Upper lobe of right lung (tissue), 1 donor: ENCODE data around the gene SYNPO2. TPM values are rescaled to one million over a fixed set of nuclear protein-coding genes. Genes with fewer than 3 reads are reported as not detected.
"Not testable (repeated sequence)": the region's sequence is repeated elsewhere in the genome, so short reads cannot be mapped to it uniquely, and the experiment has no call there.

Source experiments
- ATAC-seq: fragments of 200-7000 bp; cut with Tn5 transposase; one replicate; pipeline ENCODE4 v1.9.1; 2020; ENCODE audit warnings: mild to moderate bottlenecking, moderate library complexity
- DNase-seq: peaks from one replicate; pipeline ENCODE4 v3.0.0-alpha.2; 2020
- H3K27ac ChIP-seq: fragments of 200-600 bp; one replicate; pipeline ENCODE4 v1.8.0; 2022
- H3K27me3 ChIP-seq: fragments of 200-600 bp; one replicate; pipeline ENCODE4 v1.8.0; 2022; ENCODE audit warnings: mild to moderate bottlenecking
- H3K36me3 ChIP-seq: fragments of 200-600 bp; one replicate; pipeline ENCODE4 v1.8.0; 2022
- H3K4me1 ChIP-seq: fragments of 200-600 bp; one replicate; pipeline ENCODE4 v1.8.0; 2022
- H3K4me3 ChIP-seq: fragments of 200-600 bp; one replicate; pipeline ENCODE4 v1.8.0; 2022; ENCODE audit warnings: mild to moderate bottlenecking
- H3K9me3 ChIP-seq: fragments of 200-600 bp; one replicate; pipeline ENCODE4 v1.8.0; 2022
- intact Hi-C: fragments of 100-400 bp; cut with DNase I; formaldehyde crosslinking; loops from one replicate; pipeline ENCODE4 v1.11.0; 2022
- total RNA-seq: library from RNA; stranded (reverse); fragmentation: NEBNext Ultra II Directional; extraction: Animal tissue kit (Norgen Biotek cat#: 25700); gene quantifications from one replicate; pipeline ENCODE4 v1.2.1, GENCODE V29; 2021
- TF ChIP-seq, protein P1 (sequence below): fragments of 200-600 bp; IDR thresholded peaks from one replicate; pipeline ENCODE4 v1.8.0; 2022; ENCODE audit warnings: antibody characterized with exemption
- donor health status: DM: no; HTN: yes; CAD: no; lungs with severe emphysema.

SYNPO2 gene
- total RNA-seq, 1 donor from 2014 or later = 38.9 TPM

GRCh38 chr4:118867311-118868067, 21.2 kb upstream of the SYNPO2 start:
- ATAC-seq = no peak
- Histone ChIP-seq H3K4me1 (no peaks in the 10 kb centered on the region), H3K27ac (no peak overlapping the region), H3K9me3 (no peaks in the 10 kb centered on the region), H3K27me3 (no peaks in the 10 kb centered on the region), H3K36me3 (no peaks in the 10 kb centered on the region), H3K4me3 (no peak overlapping the region)
- TF ChIP-seq, protein P1, sequence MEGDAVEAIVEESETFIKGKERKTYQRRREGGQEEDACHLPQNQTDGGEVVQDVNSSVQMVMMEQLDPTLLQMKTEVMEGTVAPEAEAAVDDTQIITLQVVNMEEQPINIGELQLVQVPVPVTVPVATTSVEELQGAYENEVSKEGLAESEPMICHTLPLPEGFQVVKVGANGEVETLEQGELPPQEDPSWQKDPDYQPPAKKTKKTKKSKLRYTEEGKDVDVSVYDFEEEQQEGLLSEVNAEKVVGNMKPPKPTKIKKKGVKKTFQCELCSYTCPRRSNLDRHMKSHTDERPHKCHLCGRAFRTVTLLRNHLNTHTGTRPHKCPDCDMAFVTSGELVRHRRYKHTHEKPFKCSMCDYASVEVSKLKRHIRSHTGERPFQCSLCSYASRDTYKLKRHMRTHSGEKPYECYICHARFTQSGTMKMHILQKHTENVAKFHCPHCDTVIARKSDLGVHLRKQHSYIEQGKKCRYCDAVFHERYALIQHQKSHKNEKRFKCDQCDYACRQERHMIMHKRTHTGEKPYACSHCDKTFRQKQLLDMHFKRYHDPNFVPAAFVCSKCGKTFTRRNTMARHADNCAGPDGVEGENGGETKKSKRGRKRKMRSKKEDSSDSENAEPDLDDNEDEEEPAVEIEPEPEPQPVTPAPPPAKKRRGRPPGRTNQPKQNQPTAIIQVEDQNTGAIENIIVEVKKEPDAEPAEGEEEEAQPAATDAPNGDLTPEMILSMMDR = no peak
- DNase-seq = no peak
- intact Hi-C loops = no loop called here

DNA sequence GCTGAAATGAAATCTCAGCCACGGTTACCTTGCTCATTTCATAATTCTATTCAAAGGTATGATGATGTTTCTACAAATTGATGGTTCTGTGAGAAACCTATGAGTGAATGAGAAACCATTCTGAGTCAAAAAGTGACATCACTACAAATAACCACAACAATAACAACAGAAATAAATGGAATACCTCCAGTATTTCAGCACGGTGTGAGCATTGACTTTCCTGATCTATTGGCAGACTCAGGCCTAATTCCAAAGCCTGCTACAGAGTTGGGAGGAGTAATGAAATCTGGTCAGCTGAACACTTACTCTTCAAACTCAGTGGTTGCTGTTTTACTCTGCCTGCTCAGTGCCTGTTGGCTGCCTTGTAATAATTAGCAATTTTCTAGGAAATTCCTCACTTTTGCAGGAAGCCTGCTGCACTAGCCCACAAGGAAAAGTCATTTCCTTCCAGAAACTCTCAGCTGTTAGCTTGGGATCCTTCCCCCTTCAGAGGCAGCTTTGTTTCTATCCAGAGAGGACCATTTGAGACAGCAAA, 18.8 kb upstream of the SYNPO2 start:
- intact Hi-C loops = no loop called here
- no peak overlapping the region for H3K27ac ChIP-seq
- no peak for DNase-seq

DNA sequence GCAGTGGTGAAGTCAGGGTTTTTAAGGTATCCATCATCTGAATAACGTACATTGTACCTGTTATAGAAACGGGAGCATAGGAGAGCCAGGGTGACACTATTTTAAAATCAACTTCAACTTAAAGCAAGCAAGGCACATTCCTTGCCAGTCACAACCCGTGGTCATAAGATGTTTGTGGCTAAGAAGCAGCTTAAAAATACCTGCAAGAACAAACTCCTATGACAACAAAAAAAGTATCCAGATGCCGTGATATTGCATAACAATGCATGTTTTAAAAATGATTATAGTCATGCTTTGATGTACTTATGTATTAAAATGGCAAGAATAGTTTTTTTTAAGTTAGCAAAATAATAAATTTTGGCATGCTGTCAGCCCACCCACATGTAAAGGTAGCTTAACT, 16.5 kb upstream of the SYNPO2 start:
- Histone ChIP-seq H3K4me3 (no peak overlapping the region), H3K4me1 (no peaks in the 10 kb centered on the region), H3K9me3 (no peaks in the 10 kb centered on the region), H3K36me3 (no peaks in the 10 kb centered on the region), H3K27ac (no peak overlapping the region), H3K27me3 (no peaks in the 10 kb centered on the region)
- TF ChIP-seq, protein P1 = no peak
- intact Hi-C loops = no loop called here
- DNase-seq (no peak), ATAC-seq (no peak)

More for the DNA sequence above, 18.8 kb upstream of the SYNPO2 start:
- H3K27me3 ChIP-seq = no peaks in the 10 kb centered on the region
- H3K4me3 ChIP-seq = no peak overlapping the region
- no peaks in the 10 kb centered on the region for H3K4me1 ChIP-seq
- ATAC-seq = no peak
- TF ChIP-seq, protein P1 = no peak
- no peaks in the 10 kb centered on the region for H3K9me3 ChIP-seq
- no peaks in the 10 kb centered on the region for H3K36me3 ChIP-seq

GRCh38 chr4:118877797-118878196, 10.9 kb upstream of the SYNPO2 start:
- H3K4me3 ChIP-seq = no peak overlapping the region
- H3K9me3 ChIP-seq = no peaks in the 10 kb centered on the region
- ATAC-seq = no peak
- no peak overlapping the region for H3K27ac ChIP-seq
- H3K27me3 ChIP-seq = no peaks in the 10 kb centered on the region
- H3K36me3 ChIP-seq = no peaks in the 10 kb centered on the region
- no peaks in the 10 kb centered on the region for H3K4me1 ChIP-seq
- DNase-seq = no peak
- intact Hi-C loops = no loop called here
- TF ChIP-seq, protein P1 = no peak

DNA sequence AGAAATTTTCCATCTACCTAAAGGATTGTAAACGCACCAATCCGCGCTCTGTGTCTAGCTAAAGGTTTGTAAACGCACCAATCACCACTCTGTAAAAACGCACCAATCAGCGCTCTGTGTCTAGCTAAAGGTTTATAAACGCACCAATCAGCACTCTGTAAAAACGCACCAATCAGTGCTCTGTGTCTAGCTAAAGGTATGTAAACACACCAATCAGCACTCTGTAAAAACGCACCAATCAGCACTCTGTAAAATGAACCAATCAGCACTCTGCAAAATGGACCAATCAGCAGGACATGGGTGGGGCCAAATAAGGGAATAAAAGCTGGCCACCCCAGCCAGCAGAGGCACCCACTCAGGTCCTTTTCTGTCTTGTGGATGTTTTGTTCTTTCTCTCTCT, 10.1 kb upstream of the SYNPO2 start:
- H3K36me3 ChIP-seq, H3K27me3 ChIP-seq, ATAC-seq, H3K4me1 ChIP-seq, intact Hi-C loops, H3K4me3 ChIP-seq, H3K9me3 ChIP-seq, H3K27ac ChIP-seq, DNase-seq: not testable (repeated sequence)

- no peaks in the 10 kb centered on the region for H3K27me3 ChIP-seq
- no peak for ATAC-seq
- DNase-seq = no peak
- TF ChIP-seq, protein P1 = no peak
- H3K36me3 ChIP-seq = no peaks in the 10 kb centered on the region
- H3K4me1 ChIP-seq = no peaks in the 10 kb centered on the region
- no peak overlapping the region for H3K4me3 ChIP-seq
- H3K27ac ChIP-seq = no peak overlapping the region
- H3K9me3 ChIP-seq = no peaks in the 10 kb centered on the region
- intact Hi-C loops = no loop called here
These were observed 9.2 kb upstream of the SYNPO2 start for GRCh38 chr4:118879409-118879808.
